ENCODE data around the gene WDFY3.
"Not testable (repeated sequence)": the region's sequence is repeated elsewhere in the genome, so short reads cannot be mapped to it uniquely, and the experiment has no call there.

The WDFY3 gene

GRCh38 chr4:84672177-84672576 is 294.3 kb downstream of the WDFY3 start:
- DNase-seq (ENCODE audit: low read depth): no peak

DNA sequence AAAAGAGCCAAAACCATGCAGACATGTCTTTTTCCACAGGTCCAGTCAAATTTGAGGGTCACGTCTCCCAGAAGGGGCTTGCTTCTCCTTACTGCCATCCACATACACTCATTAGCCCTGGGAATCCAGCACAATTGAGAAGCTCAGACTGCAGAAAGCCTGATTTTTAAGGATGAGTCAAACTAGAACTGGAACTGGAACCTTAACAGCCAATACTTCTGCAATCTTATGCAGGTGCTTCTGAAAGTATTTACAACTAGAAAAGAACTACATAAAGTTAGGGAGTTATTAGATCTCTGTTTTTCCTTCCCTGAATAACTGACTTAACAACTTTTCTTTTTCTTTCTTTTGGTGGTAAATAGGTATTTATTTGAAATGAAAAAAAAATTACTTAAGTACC is 297.3 kb downstream of the WDFY3 start:
- no peak for DNase-seq (ENCODE audit: low read depth)

DNA sequence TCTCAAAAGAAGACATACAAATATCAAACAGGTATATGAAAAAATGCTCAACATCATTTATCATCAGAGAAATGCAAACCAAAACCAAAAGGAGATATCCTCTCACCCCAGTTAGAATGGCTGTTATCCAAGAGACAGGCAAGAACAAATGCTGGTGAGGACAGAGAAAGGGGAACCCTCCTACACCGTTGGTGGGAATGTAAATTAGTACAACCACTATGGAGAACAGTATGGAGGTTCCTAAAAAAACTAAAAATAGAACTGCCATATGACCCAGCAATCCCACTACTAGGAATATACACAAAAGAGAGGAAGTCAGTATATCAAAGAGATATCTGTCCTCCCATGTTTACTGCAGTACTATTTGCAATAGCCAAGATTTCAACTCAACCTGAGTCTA is 300.1 kb downstream of the WDFY3 start:
- DNase-seq (ENCODE audit: low read depth): no peak

GRCh38 chr4:84664767-84665166 is 301.7 kb downstream of the WDFY3 start:
- not testable (repeated sequence) for DNase-seq (ENCODE audit: low read depth)

DNA sequence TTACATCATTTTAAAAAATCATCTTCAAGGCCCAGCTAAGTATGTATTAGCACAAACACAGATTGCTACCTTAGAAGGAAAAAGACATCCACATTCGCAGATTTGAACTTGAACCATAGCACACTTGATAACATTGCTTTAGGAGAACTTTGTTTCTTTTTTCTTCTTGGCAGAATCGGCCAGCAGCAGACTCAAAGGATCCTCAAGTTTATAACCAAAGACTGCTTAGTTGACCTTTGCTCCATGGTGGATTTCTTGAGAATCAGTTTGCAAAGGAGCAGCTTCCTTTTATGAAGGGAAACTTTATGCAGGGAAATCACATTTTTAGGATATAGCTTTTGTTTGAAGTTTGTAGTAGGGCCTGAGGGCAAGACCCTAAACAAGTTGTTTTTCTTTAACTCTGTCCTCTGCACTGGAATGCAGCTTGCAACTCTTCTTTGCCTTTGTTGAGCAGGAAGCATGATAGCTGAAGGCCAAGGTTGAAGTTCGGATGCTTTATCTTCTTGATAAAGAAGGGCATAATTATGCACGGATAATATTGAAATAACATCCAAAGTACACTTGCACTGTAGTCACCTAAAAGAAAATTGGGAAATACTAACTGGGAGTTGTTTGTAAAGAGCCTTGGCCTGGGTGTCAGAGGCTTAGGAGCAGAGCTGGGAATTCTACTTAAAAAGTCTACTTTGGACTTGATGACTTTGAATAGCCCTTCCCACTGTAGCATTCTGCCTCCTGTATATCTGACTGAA is 305.1 kb downstream of the WDFY3 start:
- DNase-seq (ENCODE audit: low read depth): no peak

DNA sequence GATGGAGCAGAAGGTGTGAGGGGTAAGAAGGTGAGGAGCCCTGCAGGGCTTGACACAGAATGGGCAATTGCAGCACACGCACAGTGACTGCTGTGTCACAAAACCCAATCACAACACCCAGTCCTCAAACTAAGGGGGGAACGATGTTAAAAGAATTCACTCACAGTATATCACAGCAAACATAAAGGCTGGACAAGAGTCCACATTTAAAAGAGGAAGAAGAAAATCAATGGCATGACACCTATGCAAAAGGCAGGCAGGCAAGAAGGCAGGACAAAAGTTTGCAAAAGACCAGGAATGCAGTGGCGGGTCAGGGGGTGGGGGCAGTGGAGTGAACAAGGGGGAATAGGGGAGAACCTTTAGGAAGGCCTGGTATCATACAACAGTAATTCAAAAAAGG is 305.9 kb downstream of the WDFY3 start:
- no peak for DNase-seq (ENCODE audit: low read depth)

DNA sequence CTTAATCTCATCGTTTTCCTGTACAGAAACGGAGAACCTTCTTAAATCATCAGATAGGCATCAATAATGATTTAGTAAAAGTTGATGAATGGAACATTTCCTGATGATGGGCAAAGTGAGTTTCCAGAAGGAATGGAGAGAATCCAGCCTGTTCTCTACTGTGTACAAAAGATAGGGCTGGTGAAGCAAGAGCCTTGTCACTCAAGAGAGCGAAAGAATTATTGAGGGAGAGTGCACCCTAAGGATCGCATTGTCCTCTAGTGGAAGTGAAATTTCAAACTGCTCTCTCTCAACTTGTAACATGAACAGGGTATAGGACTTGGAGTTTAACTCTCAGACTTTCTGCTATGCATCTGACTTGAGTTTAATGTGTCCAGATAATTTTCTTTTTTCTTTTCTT is 314.0 kb downstream of the WDFY3 start:
- no peak for DNase-seq (ENCODE audit: low read depth)

DNA sequence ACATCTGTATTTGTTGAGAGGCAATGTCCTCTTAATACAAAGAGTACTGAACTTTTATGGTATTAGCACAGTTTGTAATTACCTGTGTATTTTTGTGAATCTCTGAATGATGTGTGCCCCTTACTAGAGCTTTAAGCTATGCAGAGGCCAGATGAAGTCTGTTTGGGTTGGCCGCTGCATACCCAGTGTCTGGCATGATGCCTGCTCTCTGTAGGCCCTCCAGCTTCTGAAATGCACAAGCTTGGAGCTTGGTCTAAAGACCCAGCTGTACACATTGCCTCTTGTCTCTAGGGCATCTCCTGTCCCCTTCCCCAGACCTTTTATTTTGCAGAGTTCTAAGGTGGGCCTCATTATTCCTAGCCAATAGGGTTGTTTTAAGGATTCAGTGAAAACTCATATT is 315.0 kb downstream of the WDFY3 start:
- no peak for DNase-seq (ENCODE audit: low read depth)

GRCh38 chr4:84648863-84649647 is 317.4 kb downstream of the WDFY3 start:
- DNase-seq (ENCODE audit: low read depth): no peak

- no peak for DNase-seq (ENCODE audit: low read depth)
These were observed 318.3 kb downstream of the WDFY3 start for GRCh38 chr4:84648178-84648577.

DNA sequence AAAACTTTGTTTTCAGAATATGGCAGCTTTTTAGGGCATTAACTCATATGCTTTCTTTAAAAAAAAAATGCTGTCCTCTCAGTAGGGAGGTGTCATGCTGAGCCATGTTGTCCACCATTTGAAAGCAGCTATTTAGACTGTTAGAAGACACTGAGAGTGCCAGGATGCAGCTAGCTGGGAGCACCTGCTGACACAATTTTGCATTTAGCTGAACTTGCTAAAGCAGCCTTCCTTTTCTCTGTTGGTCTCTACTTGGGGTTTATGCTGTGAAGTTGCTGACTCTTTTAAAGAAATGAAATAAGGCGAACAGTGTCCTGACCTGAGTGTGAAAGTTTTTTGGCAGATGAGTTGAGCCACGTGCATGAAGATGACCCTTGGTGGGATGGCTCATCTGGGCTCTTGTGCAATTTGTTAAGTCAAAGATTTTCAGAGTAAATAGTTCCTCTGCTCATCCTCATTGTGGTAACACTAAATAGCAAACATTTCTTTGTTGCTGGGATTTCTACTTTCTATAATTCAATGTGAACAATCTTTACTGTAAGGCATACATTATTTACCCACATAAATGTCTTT is 319.1 kb downstream of the WDFY3 start:
- DNase-seq (ENCODE audit: low read depth): no peak

DNA sequence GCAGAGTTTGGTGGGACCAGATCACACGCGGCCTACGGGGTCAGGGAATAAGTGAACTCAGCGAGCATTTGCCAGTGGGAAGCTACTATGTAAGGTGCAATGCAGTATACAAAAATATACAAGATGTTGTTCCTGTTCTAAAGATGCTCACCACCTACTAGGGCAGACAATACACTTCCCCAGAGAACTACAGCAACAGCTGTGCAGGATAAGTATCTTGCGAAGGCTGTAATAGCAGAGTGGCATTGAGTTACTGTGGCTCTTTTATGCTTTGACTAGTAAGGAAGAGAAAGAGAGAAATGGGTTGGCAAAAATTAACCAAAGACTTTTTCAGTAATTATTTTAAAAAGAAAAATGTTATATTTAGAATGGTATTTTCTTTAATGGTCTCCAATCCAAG is 322.4 kb downstream of the WDFY3 start:
- no peak for DNase-seq (ENCODE audit: low read depth)

GRCh38 chr4:84639145-84639544 is 327.3 kb downstream of the WDFY3 start:
- no peak for DNase-seq (ENCODE audit: low read depth)

- DNase-seq (ENCODE audit: low read depth): no peak
These were observed 328.4 kb downstream of the WDFY3 start for GRCh38 chr4:84638092-84638491.

DNA sequence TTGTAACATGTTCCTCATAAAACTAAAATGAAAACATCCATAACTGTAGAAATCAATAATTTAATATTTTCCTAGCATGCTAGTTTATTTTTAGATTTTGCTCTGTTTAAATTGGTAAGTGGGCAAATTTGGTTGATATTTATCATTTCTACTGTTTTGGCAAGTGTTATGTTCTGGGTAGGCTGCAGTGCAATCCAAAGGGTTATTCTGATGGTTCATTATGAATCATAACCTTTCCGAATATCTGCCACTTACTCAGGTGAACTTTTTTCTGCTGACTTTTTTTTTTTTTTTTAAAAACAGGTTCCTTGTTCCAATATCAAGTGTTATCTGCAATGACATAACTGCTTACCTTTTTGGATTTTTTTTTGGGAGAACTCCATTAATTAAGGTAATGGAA is 331.5 kb downstream of the WDFY3 start:
- no peak for DNase-seq (ENCODE audit: low read depth)

GRCh38 chr4:84632092-84632491 is 334.4 kb downstream of the WDFY3 start:
- no peak for DNase-seq (ENCODE audit: low read depth)

GRCh38 chr4:84631573-84631972 is 334.9 kb downstream of the WDFY3 start:
- DNase-seq (ENCODE audit: low read depth): no peak

- no peak for DNase-seq (ENCODE audit: low read depth)
These were observed 339.8 kb downstream of the WDFY3 start for GRCh38 chr4:84626673-84627072.

- DNase-seq (ENCODE audit: low read depth): no peak
These were observed 342.8 kb downstream of the WDFY3 start for GRCh38 chr4:84623661-84624060.

DNA sequence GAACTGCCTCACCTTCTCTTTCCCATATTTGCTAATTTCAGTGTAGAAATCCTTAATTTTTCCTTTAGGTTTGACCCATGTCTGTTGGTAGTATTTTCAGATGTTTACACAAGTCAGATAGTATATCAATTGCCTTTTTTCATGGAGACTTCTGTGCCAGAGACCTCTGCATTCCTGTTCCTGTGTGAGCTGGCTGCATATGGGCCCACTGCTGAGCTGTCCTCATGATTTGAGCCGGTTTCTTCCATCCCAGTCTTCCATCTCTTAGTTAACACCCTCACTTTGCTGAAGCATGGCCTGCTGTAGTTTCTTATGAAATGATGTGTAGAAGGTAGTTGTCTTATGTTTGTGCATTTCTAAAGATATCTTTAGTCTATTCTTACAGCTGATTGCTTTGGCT is 343.5 kb downstream of the WDFY3 start:
- DNase-seq (ENCODE audit: low read depth): no peak
